Endothelial cell of umbilical vein (primary cell): ENCODE measurements around the gene TRIM45. TPM values are rescaled to one million over a fixed set of nuclear protein-coding genes. Genes with fewer than 3 reads are reported as not detected.

Source experiments
- BruUV-seq: library from RNA; stranded (reverse); fragments of 400-500 nt; replicated peaks from 2 replicates; lab custom pipeline; 2021; lab: Mats Ljungman, UMichigan
- CTCF ChIA-PET: fragments of 300-600, 350-600 bp; sonication (Branson Sonifier 250); formaldehyde crosslinking; loops from one replicate; lab custom pipeline; 2021; ENCODE audit warnings: antibody characterized with exemption, inconsistent platforms; lab: Charles Lee
- POLR2A ChIA-PET: fragments of 300-600, 350-600 bp; sonication (Branson Sonifier 250); formaldehyde crosslinking; loops from one replicate; lab custom pipeline; 2021; ENCODE audit warnings: antibody characterized with exemption, inconsistent platforms; lab: Charles Lee
- DNase-seq: peaks from one replicate; pipeline ENCODE4 v3.0.0-alpha.2; 2011; ENCODE audit warnings: low read depth, low spot score
- FAIRE-seq: peaks from 2 replicates; lab custom pipeline; 2011; peaks lifted over from hg19 to GRCh38; lab: Jason Lieb, UNC
- H2AFZ ChIP-seq: 2 replicates; pipeline ENCODE4 v1.6.0; 2012; ENCODE audit warnings: low read depth, low read length, control low read depth, inconsistent platforms
- H3K27ac ChIP-seq: 2 replicates; pipeline ENCODE4 v1.5.1; 2011; ENCODE audit warnings: low read depth, mild to moderate bottlenecking, control low read depth, low read length, moderate library complexity; ENCODE audit not compliant: insufficient read depth
- H3K27me3 ChIP-seq, 2 experiments: 2 replicates each; pipeline versions ENCODE4 v1.6.0 to v1.6.1; 2011; ENCODE audit warnings: low read length in 2 of 2, mixed read lengths in 1 of 2; ENCODE audit not compliant: control insufficient read depth in 2 of 2, insufficient read depth in 2 of 2
- H3K36me3 ChIP-seq, 2 experiments: 2 replicates in 1 of 2; 3 replicates in 1 of 2; pipeline ENCODE4 v1.5.1; 2011; ENCODE audit warnings: low read length in 2 of 2, mild to moderate bottlenecking in 1 of 2, moderate library complexity in 1 of 2; ENCODE audit not compliant: control insufficient read depth in 2 of 2, insufficient read depth in 2 of 2; ENCODE audit errors: extremely low read depth in 1 of 2
- H3K4me1 ChIP-seq: 3 replicates; pipeline ENCODE4 v1.5.1; 2011; ENCODE audit warnings: mild to moderate bottlenecking, low read length; ENCODE audit not compliant: control insufficient read depth, insufficient read depth; ENCODE audit errors: extremely low read depth
- H3K4me2 ChIP-seq: 2 replicates; pipeline ENCODE4 v1.6.1; 2011; ENCODE audit warnings: low read length, control low read depth, mixed read lengths; ENCODE audit not compliant: insufficient read depth
- H3K4me3 ChIP-seq, 3 experiments: fragments of 200-600 bp in 1 of 3; sonication (generic), shearing (Covaris generic) in 1 of 3; replicated peaks in 1 of 3; 2 replicates each; pipeline ENCODE4 v1.5.1; 2011 to 2016; ENCODE audit warnings: control low read depth in 3 of 3, low read length in 3 of 3, mild to moderate bottlenecking in 2 of 3, inconsistent platforms in 1 of 3, low read depth in 1 of 3, moderate library complexity in 1 of 3; ENCODE audit not compliant: insufficient read depth in 1 of 3
- H3K79me2 ChIP-seq: 2 replicates; pipeline ENCODE4 v1.6.0; 2012; ENCODE audit warnings: low read length, inconsistent platforms; ENCODE audit not compliant: control insufficient read depth, insufficient read depth
- H3K9ac ChIP-seq: replicated peaks from 2 replicates; pipeline ENCODE3; 2011; ENCODE audit warnings: low read length, control low read depth; ENCODE audit not compliant: insufficient read depth; ENCODE audit errors: extremely low read depth
- H3K9me1 ChIP-seq: replicated peaks from 3 replicates; pipeline ENCODE4 v1.6.0; 2011; ENCODE audit warnings: mild to moderate bottlenecking, low read length; ENCODE audit not compliant: control insufficient read depth, insufficient read depth; ENCODE audit errors: extremely low read depth
- H3K9me3 ChIP-seq: replicated peaks from 2 replicates; pipeline ENCODE4 v1.5.1; 2012; ENCODE audit warnings: low read length, inconsistent platforms; ENCODE audit not compliant: control insufficient read depth, insufficient read depth
- H4K20me1 ChIP-seq: replicated peaks from 2 replicates; pipeline ENCODE3; 2011; ENCODE audit warnings: mild to moderate bottlenecking, low read length; ENCODE audit not compliant: control insufficient read depth, insufficient read depth; ENCODE audit errors: extremely low read depth
- CTCF ChIP-seq, 2 donors: IDR thresholded peaks; 1 replicate in 1 of 2; 2 replicates in 1 of 2; pipeline ENCODE4 v1.5.1; 2011; ENCODE audit warnings: low read length in 2 of 2, mild to moderate bottlenecking in 2 of 2, moderate library complexity in 2 of 2, control low read depth in 1 of 2, inconsistent platforms in 1 of 2, low read depth in 1 of 2; ENCODE audit not compliant: insufficient read depth in 1 of 2; ENCODE audit errors: extremely low read depth in 1 of 2
- EZH2 ChIP-seq: IDR thresholded peaks from 2 replicates; pipeline ENCODE4 v1.6.1; 2012; ENCODE audit warnings: borderline replicate concordance, low read depth, mild to moderate bottlenecking, moderate library complexity, low read length, inconsistent platforms; ENCODE audit not compliant: severe bottlenecking
- FOS ChIP-seq: IDR thresholded peaks from 2 replicates; pipeline ENCODE4 v1.6.1; 2011; ENCODE audit warnings: mild to moderate bottlenecking, low read length, moderate library complexity, borderline replicate concordance; ENCODE audit not compliant: insufficient read depth
- GATA2 ChIP-seq: IDR thresholded peaks from 2 replicates; pipeline ENCODE4 v1.7.0; 2011; ENCODE audit warnings: low read depth, mild to moderate bottlenecking, moderate library complexity, mixed read lengths, low read length; ENCODE audit not compliant: insufficient read length, insufficient read depth
- JUN ChIP-seq: IDR thresholded peaks from 2 replicates; pipeline ENCODE4 v1.6.1; 2011; ENCODE audit warnings: borderline replicate concordance, low read depth; ENCODE audit not compliant: insufficient read length, insufficient read depth
- MAX ChIP-seq: IDR thresholded peaks from 2 replicates; pipeline ENCODE4 v1.6.1; 2011; ENCODE audit not compliant: insufficient read depth, insufficient read length
- MYC ChIP-seq: IDR thresholded peaks from one replicate; pipeline ENCODE4 v1.6.1; 2011; ENCODE audit warnings: mild to moderate bottlenecking, low read depth, low read length
- POLR2A ChIP-seq: IDR thresholded peaks from 2 replicates; pipeline ENCODE4 v1.6.1; 2012; ENCODE audit warnings: low read depth, mild to moderate bottlenecking, control low read depth, low read length
- POLR2AphosphoS5 ChIP-seq: IDR thresholded peaks from 2 replicates; pipeline ENCODE4 v1.6.1; 2012; ENCODE audit warnings: low read depth, mild to moderate bottlenecking, control low read depth, low read length, moderate library complexity; ENCODE audit not compliant: insufficient read depth
- dilution Hi-C: fragments of 300-500 bp; cut with MboI; formaldehyde crosslinking; loops from one replicate; pipeline ENCODE4 v1.15.0; 2019; ENCODE audit warnings: low sequenced_read_pairs; ENCODE audit not compliant: extremely low pct_ligation_motif_present
- intact Hi-C: fragments of 100-400 bp; cut with micrococcal nuclease; formaldehyde crosslinking; loops from one replicate; pipeline ENCODE4 v1.10.0; 2022
- polyA plus RNA-seq, 4 experiments: library from polyadenylated mRNA; depleted of rRNA in 3 of 4; stranded (reverse) in 3 of 4; unstranded in 1 of 4; fragments of >200 nt; gene quantifications; 2 replicates each; pipeline versions ENCODE4 v1.2.1 to v1.2.3, GENCODE V29; 2011 to 2012; ENCODE audit warnings: missing spikeins in 1 of 4
- total RNA-seq: library from RNA; stranded (reverse); gene quantifications from 2 replicates; pipeline ENCODE4 v1.2.3, GENCODE V29; 2021

TRIM45 gene
- total and polyA plus RNA-seq, 2 donors (not counting 3 experiments of a cell fraction or from before 2014, with no cell fraction given), result 2.9 to 3.1 TPM

DNA sequence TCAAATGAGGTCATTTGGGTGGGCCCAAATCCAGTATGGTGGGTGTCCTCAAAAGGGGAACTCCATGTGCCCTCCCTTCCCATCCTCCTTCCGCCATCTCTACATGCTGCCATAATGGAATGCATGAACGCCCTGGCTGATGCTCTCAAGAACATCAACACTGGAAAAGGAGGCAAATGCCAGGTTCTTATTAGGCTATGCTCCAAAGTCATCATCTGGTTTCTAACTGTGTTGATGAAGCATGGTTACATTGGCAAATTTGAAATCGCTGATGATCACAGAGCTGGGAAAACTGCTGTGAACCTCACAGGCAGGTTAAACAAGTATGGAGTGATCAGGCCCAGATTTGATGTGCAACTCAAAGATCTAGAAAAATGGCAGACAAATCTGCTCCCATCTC lies 16.6 kb upstream of the TRIM45 start:
- Histone ChIP-seq H3K27me3 (peaks cover 0 to 3% of the 10 kb centered on the region in 2 experiments), H4K20me1 (no peaks in the 10 kb centered on the region), H3K9ac (no peak overlapping the region), H3K4me3 (no peak overlapping the region), H3K79me2 (no peaks in the 10 kb centered on the region), H3K9me1 (no peaks in the 10 kb centered on the region), H3K36me3 (no peaks in the 10 kb centered on the region), H3K9me3 (no peaks in the 10 kb centered on the region), H3K27ac (no peak overlapping the region), H2AFZ (no peak overlapping the region), H3K4me2 (no peak overlapping the region), H3K4me1 (no peaks in the 10 kb centered on the region)
- intact Hi-C loops, result no loop called here
- ChIA-PET CTCF (interaction anchor here (1.4 kb wide), 1 partner anchor 9 kb away, joined by 10 read pairs; no protein-coding TSS in a partner anchor), POLR2A (no interaction called here)
- no peak for DNase-seq
- BruUV-seq, result no TSS peak
- dilution Hi-C loops, result no loop called here
- TF ChIP-seq POLR2A, result no peak
- no peak for TF ChIP-seq MYC
- TF ChIP-seq CTCF (IDR thresholded peaks at IDR 0.05; ENCODE audit: extremely low read depth in 1 of 2, insufficient read depth in 1 of 2, low read depth in 1 of 2, low read length in 2 of 2), result no peak
- TF ChIP-seq POLR2AphosphoS5, result no peak
- no peak for TF ChIP-seq JUN
- no peak for TF ChIP-seq EZH2
- TF ChIP-seq MAX, result no peak
- TF ChIP-seq FOS, result no peak
- TF ChIP-seq GATA2, result no peak
- FAIRE-seq, result no peak
